ENCODE data around the gene CACNG8. TPM values are rescaled to one million over a fixed set of nuclear protein-coding genes. Genes with fewer than 3 reads are reported as not detected.

Gene CACNG8
- total RNA-seq, 4 donors from 2014 or later, result under 0.01 TPM; not detected in 3

- TF ChIP-seq CTCF (IDR thresholded peaks at IDR 0.05; ENCODE audit: low read depth), result no peak
Measured at GRCh38 chr19:53980539-53981375, 18.0 kb downstream of the CACNG8 start.

GRCh38 chr19:53981376-53981951 lies 18.7 kb downstream of the CACNG8 start:
- no peak for TF ChIP-seq CTCF (IDR thresholded peaks at IDR 0.05; ENCODE audit: low read depth)

GRCh38 chr19:53982001-53982451 lies 19.3 kb downstream of the CACNG8 start:
- TF ChIP-seq CTCF (IDR thresholded peaks at IDR 0.05; ENCODE audit: low read depth), result no peak

GRCh38 chr19:53982611-53983010 lies 19.9 kb downstream of the CACNG8 start:
- TF ChIP-seq CTCF (IDR thresholded peaks at IDR 0.05; ENCODE audit: low read depth), result no peak

- no peak for TF ChIP-seq CTCF (IDR thresholded peaks at IDR 0.05; ENCODE audit: low read depth)
Measured at GRCh38 chr19:53983457-53984289, 20.9 kb downstream of the CACNG8 start.

- no peak for TF ChIP-seq CTCF (IDR thresholded peaks at IDR 0.05; ENCODE audit: low read depth)
Measured at GRCh38 chr19:53985863-53986262, 23.1 kb downstream of the CACNG8 start.

- no peak for TF ChIP-seq CTCF (IDR thresholded peaks at IDR 0.05; ENCODE audit: low read depth)
Measured at GRCh38 chr19:53988981-53989380, 26.2 kb downstream of the CACNG8 start.

Data from subcutaneous adipose tissue (tissue), 4 donors.